Stimulated activated memory B cell treated with anti-CD40 and anti-IgM and Interleukin-4, amounts not matched to agents 10 μg/mL and 1 μg/mL and 100 μg/mL, for 72 hours (primary cell): ENCODE results near the gene TMEM38A.
"Not testable (repeated sequence)": the region's sequence is repeated elsewhere in the genome, so short reads cannot be mapped to it uniquely, and the experiment has no call there.

Experiments used
- ATAC-seq: fragments of 150-1000 bp; cut with Tn5 transposase; 2 replicates; pipeline ENCODE4 v1.10.0; 2021
- H3K27ac Mint-ChIP-seq: one replicate; pipeline ENCODE4 v1.8.0; 2022; ENCODE audit warnings: mild to moderate bottlenecking, mixed read lengths
- H3K27me3 Mint-ChIP-seq: one replicate; pipeline ENCODE4 v1.8.0; 2022; ENCODE audit warnings: mixed read lengths
- H3K36me3 Mint-ChIP-seq: one replicate; pipeline ENCODE4 v1.8.0; 2022; ENCODE audit warnings: mixed read lengths
- H3K4me1 Mint-ChIP-seq: one replicate; pipeline ENCODE4 v1.8.0; 2022; ENCODE audit warnings: mixed read lengths
- H3K4me3 Mint-ChIP-seq: one replicate; pipeline ENCODE4 v1.8.0; 2022; ENCODE audit warnings: mild to moderate bottlenecking, moderate library complexity, mixed read lengths
- H3K9me3 Mint-ChIP-seq: one replicate; pipeline ENCODE4 v1.8.0; 2022; ENCODE audit warnings: mixed read lengths

Gene TMEM38A

DNA sequence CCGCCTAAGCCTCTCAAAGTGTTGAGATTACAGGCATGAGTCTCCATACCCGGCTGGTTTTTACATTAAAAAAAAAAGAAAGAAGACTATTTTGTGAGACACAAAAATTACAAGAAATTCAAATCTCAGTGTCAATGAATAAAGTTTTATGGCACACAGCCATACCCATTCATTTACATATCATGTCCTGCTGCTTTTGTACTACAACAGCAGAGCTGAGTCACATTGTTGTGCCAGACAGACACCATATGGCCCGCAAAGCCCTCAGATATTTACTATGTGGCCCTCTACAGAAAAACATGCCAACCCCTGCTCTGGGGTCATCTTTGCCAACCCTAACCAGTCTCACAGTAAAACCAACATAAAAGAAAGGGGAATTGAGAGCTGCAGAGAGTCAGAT lies 6.3 kb upstream of the TMEM38A start:
- Mint-ChIP-seq H3K36me3 (peaks cover 71% of the 10 kb centered on the region), H3K27ac (no peak overlapping the region), H3K9me3 (peaks cover 2% of the 10 kb centered on the region), H3K4me1 (peaks cover 54% of the 10 kb centered on the region), H3K4me3 (no peak overlapping the region), H3K27me3 (no peaks in the 10 kb centered on the region)
- ATAC-seq = no peak

DNA sequence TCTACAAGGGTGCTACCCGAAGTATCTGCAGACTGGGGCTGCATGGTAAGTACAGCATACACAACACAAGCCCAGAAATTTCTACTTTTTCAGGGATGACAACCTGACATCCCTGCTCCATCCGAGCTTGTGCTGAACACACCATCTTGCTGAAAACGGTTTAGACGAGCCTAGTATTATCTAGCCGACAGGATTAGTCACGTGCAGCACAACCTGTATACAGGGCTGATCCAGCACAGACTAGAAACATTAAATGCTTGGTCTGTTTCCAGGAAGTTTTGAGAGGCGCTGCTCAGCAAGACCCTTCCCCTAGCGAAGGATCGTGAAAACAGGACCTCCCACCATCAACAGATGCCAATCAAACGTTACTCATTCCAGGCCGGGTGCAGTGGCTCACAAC lies 5.2 kb upstream of the TMEM38A start:
- peaks cover 61% of the 10 kb centered on the region for H3K36me3 Mint-ChIP-seq
- no peak overlapping the region for H3K27ac Mint-ChIP-seq
- H3K27me3 Mint-ChIP-seq = no peaks in the 10 kb centered on the region
- ATAC-seq = no peak
- H3K9me3 Mint-ChIP-seq = peaks cover 2% of the 10 kb centered on the region
- H3K4me3 Mint-ChIP-seq = no peak overlapping the region
- H3K4me1 Mint-ChIP-seq = peaks cover 53% of the 10 kb centered on the region

DNA sequence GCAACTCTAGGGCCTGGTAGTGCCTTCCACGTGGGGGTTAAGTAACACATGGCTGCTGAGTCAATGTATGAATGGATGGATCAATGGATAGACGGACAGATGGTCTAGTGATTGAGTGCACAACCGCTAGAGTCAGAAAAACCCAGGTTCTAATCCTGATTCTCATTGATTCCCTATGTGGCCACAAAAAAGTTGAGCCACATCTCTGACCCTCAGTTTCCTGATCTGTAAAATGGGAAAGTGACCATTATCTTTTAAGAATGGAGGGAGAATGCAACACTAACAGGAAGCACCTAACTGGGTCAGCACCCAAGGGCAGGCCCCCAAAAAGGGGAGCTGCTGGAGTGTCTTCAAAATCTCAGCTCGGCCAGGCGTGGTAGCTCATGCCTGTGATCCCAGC lies 3.6 kb upstream of the TMEM38A start:
- H3K27me3 Mint-ChIP-seq = no peaks in the 10 kb centered on the region
- ATAC-seq = no peak
- peaks cover 44% of the 10 kb centered on the region for H3K36me3 Mint-ChIP-seq
- H3K4me3 Mint-ChIP-seq = no peak overlapping the region
- H3K27ac Mint-ChIP-seq = no peak overlapping the region
- peaks cover 57% of the 10 kb centered on the region for H3K4me1 Mint-ChIP-seq
- peaks cover 2% of the 10 kb centered on the region for H3K9me3 Mint-ChIP-seq

GRCh38 chr19:16659464-16659831 lies 1.5 kb upstream of the TMEM38A start:
- Mint-ChIP-seq H3K27me3 (no peaks in the 10 kb centered on the region), H3K4me3 (peak overlapping the region; percentile 98), H3K36me3 (peaks cover 27% of the 10 kb centered on the region), H3K27ac (peak overlapping the region; percentile 96), H3K9me3 (no peaks in the 10 kb centered on the region), H3K4me1 (peaks cover 59% of the 10 kb centered on the region)
- no peak for ATAC-seq

DNA sequence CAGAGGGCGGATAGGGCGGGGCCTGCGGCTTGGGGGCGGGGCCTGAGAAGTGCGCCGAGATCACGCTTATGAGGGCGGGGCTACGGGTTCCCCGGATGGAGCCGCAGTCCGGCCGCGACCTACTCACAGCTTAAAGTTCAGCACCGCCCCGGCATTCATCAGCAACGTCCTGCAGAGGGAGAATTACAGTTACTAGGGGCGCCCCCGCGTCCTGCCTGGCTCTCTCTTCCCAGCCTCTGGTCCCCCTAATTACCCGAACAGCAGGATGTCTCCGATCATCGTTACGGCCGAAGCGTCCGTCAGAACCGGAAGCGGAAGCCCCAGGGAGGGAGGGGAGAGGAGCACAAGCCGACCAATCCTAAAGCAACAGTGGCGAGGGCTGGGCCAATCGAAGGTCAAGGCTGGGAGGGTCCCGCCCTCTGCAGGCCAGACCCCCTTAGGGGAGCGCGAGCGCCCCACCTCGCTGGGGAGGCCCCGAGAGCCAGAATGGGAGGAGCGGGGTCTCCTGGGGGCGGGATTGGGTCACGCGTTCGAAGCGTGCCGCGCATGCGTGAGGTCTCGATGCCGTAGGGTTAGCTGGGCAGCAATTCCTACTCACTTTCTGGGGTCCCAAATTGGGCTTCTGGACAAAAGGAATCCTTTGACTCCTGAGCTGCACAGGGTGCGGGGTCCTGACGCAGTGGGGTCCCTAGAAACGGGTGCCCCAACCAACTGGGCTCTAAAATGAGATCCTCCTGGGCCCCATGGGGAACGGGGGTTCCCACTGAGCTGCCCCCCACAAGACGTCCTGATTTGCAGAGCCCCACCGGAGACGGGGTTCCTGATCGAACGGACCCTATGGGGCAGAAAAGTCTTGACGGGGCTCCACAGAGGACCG lies 869 bp upstream of the TMEM38A start, which contains the start of gene SMIM7:
Gene SMIM7 (minus strand): TSS at position 313 of the 877 bp plus-strand sequence. CDS start 34 bp downstream, at position 279.
- Mint-ChIP-seq H3K27ac (peak within 1 kb of the TSS; percentile 96), H3K4me1 (peaks cover 59% of the 10 kb centered on the region), H3K9me3 (no peaks in the 10 kb centered on the region), H3K27me3 (no peaks in the 10 kb centered on the region), H3K36me3 (peaks cover 27% of the 10 kb centered on the region), H3K4me3 (peak within 1 kb of the TSS; percentile 98)
- peak; percentile 98 for ATAC-seq

DNA sequence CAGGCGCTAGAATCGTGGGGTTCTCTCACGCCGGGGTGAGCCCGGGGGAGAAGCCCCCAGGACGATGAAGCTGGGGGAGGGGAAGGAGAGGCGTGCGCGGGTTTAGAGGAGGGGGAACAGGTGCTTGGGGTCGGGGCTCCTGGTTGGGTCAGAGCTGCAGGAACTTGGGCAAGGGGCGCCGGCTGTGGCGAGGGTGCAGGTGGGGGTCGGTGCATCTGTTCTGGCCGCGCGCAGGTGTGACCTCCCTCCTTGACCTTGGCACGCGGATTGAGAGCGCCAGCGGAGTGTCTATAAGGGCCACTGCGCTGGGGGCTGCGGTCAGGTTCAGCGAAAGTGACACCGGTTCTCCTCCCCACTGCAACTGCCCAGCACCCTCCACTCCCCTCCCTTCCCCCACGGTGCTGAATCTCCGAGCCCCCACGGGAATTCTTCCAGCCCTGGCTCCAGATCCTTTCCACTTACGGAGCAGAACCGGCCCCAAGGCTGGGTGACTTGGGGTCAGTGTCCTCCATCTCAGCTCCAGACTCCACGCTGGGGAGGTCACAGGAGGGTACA lies 618 bp downstream of the TMEM38A start:
- H3K4me1 Mint-ChIP-seq = peaks cover 52% of the 10 kb centered on the region
- peak overlapping the region; percentile 92 for H3K4me3 Mint-ChIP-seq
- peak overlapping the region; percentile 96 for H3K27ac Mint-ChIP-seq
- no peak for ATAC-seq
- H3K27me3 Mint-ChIP-seq = no peaks in the 10 kb centered on the region
- no peaks in the 10 kb centered on the region for H3K9me3 Mint-ChIP-seq
- H3K36me3 Mint-ChIP-seq = peaks cover 20% of the 10 kb centered on the region

DNA sequence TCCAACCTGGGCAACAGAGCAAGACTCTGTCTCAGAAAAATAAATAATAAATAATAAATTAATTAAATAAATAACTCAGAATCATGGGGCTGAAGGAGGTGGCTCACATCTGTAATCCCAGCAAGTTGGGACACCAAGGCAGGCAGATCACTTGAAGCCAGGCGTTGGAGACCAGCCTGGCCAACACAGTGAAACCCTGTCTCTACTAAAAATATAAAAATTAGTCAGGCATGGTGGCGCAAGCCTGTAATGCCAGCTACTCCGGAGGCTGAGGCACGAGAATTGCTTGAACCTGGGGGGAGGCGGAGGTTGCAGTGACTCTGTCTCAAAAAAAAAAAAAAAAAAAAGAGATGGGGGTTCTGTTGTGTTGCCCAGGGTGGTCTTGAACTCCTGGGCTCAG lies 7.2 kb downstream of the TMEM38A start:
- Mint-ChIP-seq H3K4me1 (peaks cover 7% of the 10 kb centered on the region), H3K27ac (no peak overlapping the region), H3K27me3 (no peaks in the 10 kb centered on the region), H3K36me3 (no peaks in the 10 kb centered on the region), H3K9me3 (no peaks in the 10 kb centered on the region), H3K4me3 (no peak overlapping the region)
- no peak for ATAC-seq

DNA sequence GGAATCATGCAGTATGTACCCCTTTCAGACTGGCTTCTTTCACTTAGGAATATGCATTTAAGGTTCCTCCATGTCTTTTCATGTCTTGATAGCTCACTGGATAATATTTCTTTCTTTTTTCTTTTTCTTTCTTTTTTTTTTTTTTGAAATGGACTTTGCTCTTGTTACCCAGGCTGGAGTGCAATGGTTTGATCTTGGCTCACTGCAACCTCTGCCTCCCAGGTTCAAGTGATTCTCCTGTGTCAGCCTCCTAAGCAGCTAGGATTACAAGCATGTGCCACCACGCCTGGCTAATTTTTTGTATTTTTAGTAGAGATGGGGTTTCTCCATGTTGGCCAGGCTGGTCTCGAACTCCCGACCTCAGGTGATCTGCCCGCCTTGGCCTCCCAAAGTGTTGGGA lies 7.8 kb downstream of the TMEM38A start:
- not testable (repeated sequence) for H3K36me3 Mint-ChIP-seq, H3K27me3 Mint-ChIP-seq, H3K27ac Mint-ChIP-seq, H3K4me3 Mint-ChIP-seq, ATAC-seq, H3K4me1 Mint-ChIP-seq, H3K9me3 Mint-ChIP-seq

DNA sequence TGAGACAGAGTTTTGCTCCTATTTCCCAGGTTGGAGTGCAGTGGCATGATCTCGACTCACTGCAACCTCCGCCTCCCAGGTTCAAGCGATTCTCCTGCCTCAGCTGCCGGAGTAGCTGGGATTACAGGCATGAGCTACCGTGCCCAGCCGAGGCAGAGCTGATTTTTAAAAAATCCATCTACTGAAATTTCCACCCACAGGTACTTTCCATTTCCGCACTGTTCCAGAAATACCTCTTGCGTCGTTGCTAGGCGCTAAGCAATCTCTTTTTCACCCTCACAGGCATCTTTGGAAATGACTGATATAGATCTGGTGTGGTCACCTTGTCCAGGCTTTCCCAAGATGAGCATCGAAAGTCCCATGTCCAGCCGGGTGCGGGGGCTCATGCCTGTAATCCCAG lies 9.4 kb downstream of the TMEM38A start:
- Mint-ChIP-seq H3K9me3 (no peaks in the 10 kb centered on the region), H3K4me1 (no peaks in the 10 kb centered on the region), H3K27me3 (no peaks in the 10 kb centered on the region), H3K36me3 (no peaks in the 10 kb centered on the region), H3K4me3 (no peak overlapping the region), H3K27ac (no peak overlapping the region)
- no peak for ATAC-seq

GRCh38 chr19:16671652-16672274 lies 10.8 kb downstream of the TMEM38A start:
- H3K9me3 Mint-ChIP-seq = no peaks in the 10 kb centered on the region
- no peaks in the 10 kb centered on the region for H3K36me3 Mint-ChIP-seq
- no peak overlapping the region for H3K27ac Mint-ChIP-seq
- no peaks in the 10 kb centered on the region for H3K4me1 Mint-ChIP-seq
- no peak overlapping the region for H3K4me3 Mint-ChIP-seq
- no peak for ATAC-seq
- no peaks in the 10 kb centered on the region for H3K27me3 Mint-ChIP-seq

DNA sequence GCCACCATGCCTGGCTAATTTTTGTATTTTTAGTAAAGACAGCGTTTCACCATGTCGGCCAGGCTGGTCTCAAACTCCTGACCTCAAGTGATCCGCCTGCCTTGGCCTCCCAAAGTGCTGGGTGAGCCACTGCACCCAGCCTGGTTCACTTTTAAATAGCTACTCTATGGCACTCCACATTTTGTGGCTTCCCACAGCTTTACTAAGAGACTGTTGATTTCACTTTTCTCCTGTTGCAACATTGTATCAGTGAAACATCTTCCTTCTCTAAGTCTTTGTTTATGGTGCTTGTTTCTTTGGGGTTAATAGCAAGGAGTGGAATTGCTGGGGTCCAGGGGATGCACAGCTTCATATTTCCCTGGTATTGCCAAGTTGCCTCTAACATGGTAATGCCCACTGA lies 12.3 kb downstream of the TMEM38A start:
- Mint-ChIP-seq H3K9me3 (no peaks in the 10 kb centered on the region), H3K27me3 (no peaks in the 10 kb centered on the region), H3K27ac (no peak overlapping the region), H3K4me1 (no peaks in the 10 kb centered on the region), H3K4me3 (no peak overlapping the region), H3K36me3 (peaks cover 5% of the 10 kb centered on the region)
- ATAC-seq = no peak

GRCh38 chr19:16673839-16674238 lies 12.9 kb downstream of the TMEM38A start:
- H3K27ac Mint-ChIP-seq, ATAC-seq, H3K36me3 Mint-ChIP-seq, H3K4me1 Mint-ChIP-seq, H3K9me3 Mint-ChIP-seq, H3K27me3 Mint-ChIP-seq, H3K4me3 Mint-ChIP-seq: not testable (repeated sequence)

- H3K36me3 Mint-ChIP-seq = peaks cover 23% of the 10 kb centered on the region
- ATAC-seq = no peak
- no peaks in the 10 kb centered on the region for H3K27me3 Mint-ChIP-seq
- H3K4me3 Mint-ChIP-seq = no peak overlapping the region
- H3K27ac Mint-ChIP-seq = no peak overlapping the region
- peaks cover 5% of the 10 kb centered on the region for H3K9me3 Mint-ChIP-seq
- no peaks in the 10 kb centered on the region for H3K4me1 Mint-ChIP-seq
These were observed 15.3 kb downstream of the TMEM38A start for GRCh38 chr19:16676101-16676798.

DNA sequence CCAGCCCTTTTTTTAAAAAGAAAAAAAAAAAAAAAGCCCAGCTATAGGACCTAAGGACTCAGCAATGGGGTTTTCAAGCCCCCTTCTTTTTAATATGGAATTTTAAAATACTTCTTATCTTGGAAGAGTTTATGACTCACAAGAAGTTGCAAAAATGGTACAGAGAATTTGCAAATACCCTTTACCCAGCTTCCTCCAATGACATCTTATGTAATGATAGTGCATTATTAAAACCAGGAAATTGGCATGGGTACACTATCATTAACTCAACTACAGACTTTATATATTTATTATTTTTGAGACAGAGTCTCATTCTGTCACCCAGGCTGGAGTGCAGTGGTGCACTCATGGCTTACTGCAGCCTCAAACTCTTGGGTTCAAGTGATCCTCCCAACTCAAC lies 16.1 kb downstream of the TMEM38A start:
- no peak overlapping the region for H3K27ac Mint-ChIP-seq
- H3K4me3 Mint-ChIP-seq = no peak overlapping the region
- no peak for ATAC-seq
- H3K4me1 Mint-ChIP-seq = no peaks in the 10 kb centered on the region
- peaks cover 6% of the 10 kb centered on the region for H3K9me3 Mint-ChIP-seq
- H3K27me3 Mint-ChIP-seq = no peaks in the 10 kb centered on the region
- peaks cover 31% of the 10 kb centered on the region for H3K36me3 Mint-ChIP-seq

DNA sequence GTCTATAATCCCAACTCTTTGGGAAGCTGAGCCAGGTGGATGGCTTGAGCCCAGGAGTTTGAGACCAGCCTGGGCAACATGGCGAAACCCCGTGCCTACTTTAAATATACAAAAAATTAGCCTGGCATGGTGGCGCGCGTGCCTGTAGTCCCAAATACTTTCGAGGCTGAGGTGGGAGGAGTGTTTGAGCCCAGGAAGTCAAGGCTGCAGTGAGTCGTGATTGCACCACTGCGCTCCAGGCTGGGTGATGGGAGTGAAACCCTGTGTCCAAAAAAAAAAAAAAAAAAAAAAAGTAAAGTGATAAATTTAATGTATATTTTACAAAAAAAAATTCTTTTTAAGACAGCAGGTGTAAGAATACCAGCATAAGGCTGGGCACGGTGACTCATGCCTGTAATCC lies 17.6 kb downstream of the TMEM38A start:
- Mint-ChIP-seq H3K4me3 (no peak overlapping the region), H3K27ac (no peak overlapping the region), H3K36me3 (peaks cover 39% of the 10 kb centered on the region), H3K27me3 (no peaks in the 10 kb centered on the region), H3K4me1 (no peaks in the 10 kb centered on the region), H3K9me3 (peaks cover 6% of the 10 kb centered on the region)
- no peak for ATAC-seq
